ENCODE data around the gene MMP23B. TPM values are rescaled to one million over a fixed set of nuclear protein-coding genes. Genes with fewer than 3 reads are reported as not detected.

The MMP23B gene
- polyA plus RNA-seq, 1 donor from 2014 or later = 0.98 TPM

DNA sequence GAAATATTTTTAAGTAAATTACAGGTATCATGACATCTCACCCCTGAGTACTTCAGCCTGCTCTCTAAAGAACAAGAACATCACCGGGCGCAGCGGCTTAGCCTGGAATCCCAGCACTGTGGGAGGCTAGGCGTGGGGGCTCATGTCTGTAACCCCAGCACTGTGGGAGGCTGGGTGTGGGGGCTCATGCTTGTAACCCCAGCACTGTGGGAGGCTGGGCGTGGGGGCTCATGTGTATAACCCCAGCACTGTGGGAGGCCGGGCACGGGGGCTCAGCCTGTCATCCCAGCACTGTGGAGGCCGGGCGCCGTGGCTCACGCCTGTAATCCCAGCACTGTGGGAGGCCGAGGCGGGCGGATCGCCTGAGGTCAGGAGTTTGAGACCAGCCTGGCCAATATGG is 34.6 kb downstream of the MMP23B start:
- no peak overlapping the region for H3K4me2 ChIP-seq (ENCODE audit: low read length)
- H3F3A ChIP-seq (ENCODE audit: insufficient read depth, low read length, poor library complexity, severe bottlenecking) = no peaks in the 10 kb centered on the region
- H3K9me3 ChIP-seq (ENCODE audit: low read length) = no peaks in the 10 kb centered on the region
- H2AFZ ChIP-seq (ENCODE audit: low read depth, low read length) = no peak overlapping the region
- no peak overlapping the region for H3K4me3 ChIP-seq (ENCODE audit: low read length)
- TF ChIP-seq, protein P1, sequence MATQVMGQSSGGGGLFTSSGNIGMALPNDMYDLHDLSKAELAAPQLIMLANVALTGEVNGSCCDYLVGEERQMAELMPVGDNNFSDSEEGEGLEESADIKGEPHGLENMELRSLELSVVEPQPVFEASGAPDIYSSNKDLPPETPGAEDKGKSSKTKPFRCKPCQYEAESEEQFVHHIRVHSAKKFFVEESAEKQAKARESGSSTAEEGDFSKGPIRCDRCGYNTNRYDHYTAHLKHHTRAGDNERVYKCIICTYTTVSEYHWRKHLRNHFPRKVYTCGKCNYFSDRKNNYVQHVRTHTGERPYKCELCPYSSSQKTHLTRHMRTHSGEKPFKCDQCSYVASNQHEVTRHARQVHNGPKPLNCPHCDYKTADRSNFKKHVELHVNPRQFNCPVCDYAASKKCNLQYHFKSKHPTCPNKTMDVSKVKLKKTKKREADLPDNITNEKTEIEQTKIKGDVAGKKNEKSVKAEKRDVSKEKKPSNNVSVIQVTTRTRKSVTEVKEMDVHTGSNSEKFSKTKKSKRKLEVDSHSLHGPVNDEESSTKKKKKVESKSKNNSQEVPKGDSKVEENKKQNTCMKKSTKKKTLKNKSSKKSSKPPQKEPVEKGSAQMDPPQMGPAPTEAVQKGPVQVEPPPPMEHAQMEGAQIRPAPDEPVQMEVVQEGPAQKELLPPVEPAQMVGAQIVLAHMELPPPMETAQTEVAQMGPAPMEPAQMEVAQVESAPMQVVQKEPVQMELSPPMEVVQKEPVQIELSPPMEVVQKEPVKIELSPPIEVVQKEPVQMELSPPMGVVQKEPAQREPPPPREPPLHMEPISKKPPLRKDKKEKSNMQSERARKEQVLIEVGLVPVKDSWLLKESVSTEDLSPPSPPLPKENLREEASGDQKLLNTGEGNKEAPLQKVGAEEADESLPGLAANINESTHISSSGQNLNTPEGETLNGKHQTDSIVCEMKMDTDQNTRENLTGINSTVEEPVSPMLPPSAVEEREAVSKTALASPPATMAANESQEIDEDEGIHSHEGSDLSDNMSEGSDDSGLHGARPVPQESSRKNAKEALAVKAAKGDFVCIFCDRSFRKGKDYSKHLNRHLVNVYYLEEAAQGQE (IDR thresholded peaks at IDR 0.05; ENCODE audit: borderline replicate concordance) = no peak
- TF ChIP-seq TAF1 (IDR thresholded peaks at IDR 0.05; ENCODE audit: low read depth) (no peak), EP300 (conservative IDR thresholded peaks at IDR 0.05; ENCODE audit: poor library complexity, severe bottlenecking) (no peak), POLR2AphosphoS5 (IDR thresholded peaks at IDR 0.05) (no peak), MXI1 (conservative IDR thresholded peaks at IDR 0.05; ENCODE audit: poor library complexity, severe bottlenecking) (no peak), EZH2 (IDR thresholded peaks at IDR 0.05; ENCODE audit: borderline replicate concordance, insufficient read depth, low read length, poor library complexity, severe bottlenecking) (no peak), SMC3 (conservative IDR thresholded peaks at IDR 0.05; ENCODE audit: poor library complexity) (no peak), RAD21 (conservative IDR thresholded peaks at IDR 0.05) (no peak)
- TF ChIP-seq, protein P2, sequence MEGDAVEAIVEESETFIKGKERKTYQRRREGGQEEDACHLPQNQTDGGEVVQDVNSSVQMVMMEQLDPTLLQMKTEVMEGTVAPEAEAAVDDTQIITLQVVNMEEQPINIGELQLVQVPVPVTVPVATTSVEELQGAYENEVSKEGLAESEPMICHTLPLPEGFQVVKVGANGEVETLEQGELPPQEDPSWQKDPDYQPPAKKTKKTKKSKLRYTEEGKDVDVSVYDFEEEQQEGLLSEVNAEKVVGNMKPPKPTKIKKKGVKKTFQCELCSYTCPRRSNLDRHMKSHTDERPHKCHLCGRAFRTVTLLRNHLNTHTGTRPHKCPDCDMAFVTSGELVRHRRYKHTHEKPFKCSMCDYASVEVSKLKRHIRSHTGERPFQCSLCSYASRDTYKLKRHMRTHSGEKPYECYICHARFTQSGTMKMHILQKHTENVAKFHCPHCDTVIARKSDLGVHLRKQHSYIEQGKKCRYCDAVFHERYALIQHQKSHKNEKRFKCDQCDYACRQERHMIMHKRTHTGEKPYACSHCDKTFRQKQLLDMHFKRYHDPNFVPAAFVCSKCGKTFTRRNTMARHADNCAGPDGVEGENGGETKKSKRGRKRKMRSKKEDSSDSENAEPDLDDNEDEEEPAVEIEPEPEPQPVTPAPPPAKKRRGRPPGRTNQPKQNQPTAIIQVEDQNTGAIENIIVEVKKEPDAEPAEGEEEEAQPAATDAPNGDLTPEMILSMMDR (IDR thresholded peaks at IDR 0.05; ENCODE audit: poor library complexity, severe bottlenecking) = no peak
- H3K36me3 ChIP-seq (ENCODE audit: insufficient read depth, low read length) = peaks cover 3% of the 10 kb centered on the region
- H3K27ac ChIP-seq (ENCODE audit: low read length) = no peak overlapping the region
- H3K9me2 ChIP-seq (ENCODE audit: insufficient read depth, low read length) = no peaks in the 10 kb centered on the region
- H4K20me1 ChIP-seq (ENCODE audit: insufficient read depth) = no peaks in the 10 kb centered on the region
- no peaks in the 10 kb centered on the region for H3K27me3 ChIP-seq (ENCODE audit: insufficient read depth, low read depth, low read length)
- H3K9ac ChIP-seq (ENCODE audit: low read length) = no peak overlapping the region
- H3K79me2 ChIP-seq (replicated peaks; ENCODE audit: insufficient read depth, low read length) = no peaks in the 10 kb centered on the region

DNA sequence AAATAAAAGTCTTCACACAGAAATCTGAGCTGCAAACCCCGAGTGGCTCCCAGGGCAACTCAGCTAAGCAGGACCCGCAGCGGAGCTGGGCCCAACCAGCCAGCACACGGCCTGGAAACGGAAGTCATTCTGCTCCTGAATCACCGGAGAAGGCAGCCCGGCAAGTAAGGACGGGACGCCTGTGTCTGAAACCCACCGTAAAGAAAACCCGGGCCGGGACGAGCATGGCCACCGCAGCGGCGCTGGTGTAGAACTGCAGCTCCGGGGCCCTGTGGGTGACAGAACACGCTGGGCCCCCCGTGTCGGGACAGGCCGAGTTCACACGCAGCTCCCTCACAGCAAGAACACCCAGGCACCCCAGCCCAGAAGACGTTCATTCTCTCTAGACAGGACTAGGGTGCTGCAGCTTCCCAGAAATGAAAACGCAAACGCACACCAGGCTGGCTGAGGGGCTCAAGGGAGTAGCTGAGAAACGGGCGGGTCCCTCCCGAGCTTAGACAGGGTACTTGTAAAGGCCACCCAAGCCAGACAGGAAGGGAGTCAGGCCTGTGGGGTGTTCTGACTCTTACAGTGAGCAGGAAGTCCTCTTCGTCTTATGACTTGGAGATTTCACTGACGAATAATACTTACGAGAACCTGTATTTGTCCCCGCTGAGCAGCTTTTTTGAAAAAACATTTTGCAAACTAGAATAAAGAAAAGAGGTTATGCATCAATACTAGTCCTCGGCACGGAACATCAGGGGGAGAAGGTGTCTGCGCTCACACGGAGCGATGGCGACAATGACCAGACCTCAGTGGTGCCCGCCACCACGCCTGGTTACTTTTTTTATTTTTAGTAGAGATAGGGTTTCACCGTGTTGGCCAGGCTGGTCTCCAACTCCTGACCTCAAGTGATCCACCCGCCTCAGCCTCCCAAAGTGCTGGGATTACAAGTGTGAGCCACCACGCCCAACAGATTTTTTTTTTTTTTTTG is 37.8 kb downstream of the MMP23B start:
- H4K20me1 ChIP-seq (ENCODE audit: insufficient read depth) = no peaks in the 10 kb centered on the region
- peaks cover 8% of the 10 kb centered on the region for H3K36me3 ChIP-seq (ENCODE audit: insufficient read depth, low read length)
- no peaks in the 10 kb centered on the region for H3K27me3 ChIP-seq (ENCODE audit: insufficient read depth, low read depth, low read length)
- no peak overlapping the region for H2AFZ ChIP-seq (ENCODE audit: low read depth, low read length)
- H3K4me2 ChIP-seq (ENCODE audit: low read length) = no peak overlapping the region
- H3K9me3 ChIP-seq (ENCODE audit: low read length) = no peaks in the 10 kb centered on the region
- no peak overlapping the region for H3K4me3 ChIP-seq (ENCODE audit: low read length)
- H3K79me2 ChIP-seq (replicated peaks; ENCODE audit: insufficient read depth, low read length) = peaks cover 4% of the 10 kb centered on the region
- H3K9ac ChIP-seq (ENCODE audit: low read length) = no peak overlapping the region
- no peak overlapping the region for H3K27ac ChIP-seq (ENCODE audit: low read length)
- no peaks in the 10 kb centered on the region for H3F3A ChIP-seq (ENCODE audit: insufficient read depth, low read length, poor library complexity, severe bottlenecking)
- no peaks in the 10 kb centered on the region for H3K9me2 ChIP-seq (ENCODE audit: insufficient read depth, low read length)
- TF ChIP-seq TAF1 (IDR thresholded peaks at IDR 0.05; ENCODE audit: low read depth) (no peak), RAD21 (conservative IDR thresholded peaks at IDR 0.05) (no peak), EP300 (conservative IDR thresholded peaks at IDR 0.05; ENCODE audit: poor library complexity, severe bottlenecking) (no peak), SMC3 (conservative IDR thresholded peaks at IDR 0.05; ENCODE audit: poor library complexity) (no peak), POLR2AphosphoS5 (IDR thresholded peaks at IDR 0.05) (no peak), EZH2 (IDR thresholded peaks at IDR 0.05; ENCODE audit: borderline replicate concordance, insufficient read depth, low read length, poor library complexity, severe bottlenecking) (no peak), MXI1 (conservative IDR thresholded peaks at IDR 0.05; ENCODE audit: poor library complexity, severe bottlenecking) (no peak)
- TF ChIP-seq, protein P2 (IDR thresholded peaks at IDR 0.05; ENCODE audit: poor library complexity, severe bottlenecking) = no peak
- TF ChIP-seq, protein P1 (IDR thresholded peaks at IDR 0.05; ENCODE audit: borderline replicate concordance) = no peak
